Measurements from ENCODE around the gene SDHB.

- no peak for TF ChIP-seq CTCF (IDR thresholded peaks at IDR 0.05)
- no peak for TF ChIP-seq POLR2A (IDR thresholded peaks at IDR 0.05)
These were observed 25.1 kb downstream of the SDHB start for GRCh38 chr1:17028662-17029188.

All from body of pancreas (tissue), 4 donors.